Measurements from ENCODE around the gene LGSN. TPM values are rescaled to one million over a fixed set of nuclear protein-coding genes. Genes with fewer than 3 reads are reported as not detected.

LGSN gene
- total and polyA plus RNA-seq, 2 experiments from 2014 or later, result 0.15 to 0.45 TPM

DNA sequence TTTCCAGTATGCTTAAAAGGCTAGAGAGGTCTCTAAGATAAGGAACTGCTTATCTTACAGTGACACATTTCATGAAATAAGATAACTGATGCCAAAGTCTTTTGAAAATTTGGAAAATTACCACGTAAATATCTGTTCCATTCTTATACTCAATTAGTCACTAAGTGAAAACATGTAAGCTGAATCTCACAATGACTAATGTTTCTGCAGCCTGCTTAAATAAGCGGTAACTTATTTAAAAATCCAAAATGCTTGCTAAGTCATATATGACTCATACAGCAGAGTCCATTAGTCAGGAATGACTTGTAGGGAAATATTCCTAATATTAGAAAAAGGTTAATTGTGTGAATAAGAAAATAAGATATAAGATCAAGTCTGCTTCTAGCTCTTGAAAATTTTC, 27.8 kb upstream of the LGSN start:
- no peaks in the 10 kb centered on the region for H3K27me3 Mint-ChIP-seq (ENCODE audit: insufficient read depth, low read depth, poor library complexity)
- Histone ChIP-seq H3K36me3 (ENCODE audit: insufficient read depth) (no peaks in the 10 kb centered on the region), H4K20me1 (replicated peaks; ENCODE audit: insufficient read depth) (no peaks in the 10 kb centered on the region), H3K4me1 (ENCODE audit: insufficient read depth) (no peaks in the 10 kb centered on the region), H2AFZ (no peak overlapping the region), H3F3A (replicated peaks; ENCODE audit: low read depth) (no peaks in the 10 kb centered on the region), H3K79me2 (replicated peaks; ENCODE audit: insufficient read depth) (no peaks in the 10 kb centered on the region), H3K4me3 (no peak overlapping the region), H3K27ac (ENCODE audit: low read depth) (no peak overlapping the region), H3K9me2 (ENCODE audit: insufficient read depth) (no peaks in the 10 kb centered on the region), H3K4me2 (no peak overlapping the region), H3K27me3 (ENCODE audit: insufficient read depth) (no peaks in the 10 kb centered on the region)
- peaks cover 4% of the 10 kb centered on the region for H3K9me3 Mint-ChIP-seq
- H3K27ac Mint-ChIP-seq, result no peak overlapping the region
- no peak overlapping the region for H3K4me3 Mint-ChIP-seq
- no peaks in the 10 kb centered on the region for H3K4me1 Mint-ChIP-seq
- no peaks in the 10 kb centered on the region; the same call in 2 of the 3 replicates for H3K36me3 Mint-ChIP-seq (ENCODE audit: low read depth)
- ATAC-seq (no peak), DNase-seq (ENCODE audit: low spot score) (no peak)
- no peak for TF ChIP-seq JUNB (IDR thresholded peaks at IDR 0.05; ENCODE audit: unreplicated experiment)

DNA sequence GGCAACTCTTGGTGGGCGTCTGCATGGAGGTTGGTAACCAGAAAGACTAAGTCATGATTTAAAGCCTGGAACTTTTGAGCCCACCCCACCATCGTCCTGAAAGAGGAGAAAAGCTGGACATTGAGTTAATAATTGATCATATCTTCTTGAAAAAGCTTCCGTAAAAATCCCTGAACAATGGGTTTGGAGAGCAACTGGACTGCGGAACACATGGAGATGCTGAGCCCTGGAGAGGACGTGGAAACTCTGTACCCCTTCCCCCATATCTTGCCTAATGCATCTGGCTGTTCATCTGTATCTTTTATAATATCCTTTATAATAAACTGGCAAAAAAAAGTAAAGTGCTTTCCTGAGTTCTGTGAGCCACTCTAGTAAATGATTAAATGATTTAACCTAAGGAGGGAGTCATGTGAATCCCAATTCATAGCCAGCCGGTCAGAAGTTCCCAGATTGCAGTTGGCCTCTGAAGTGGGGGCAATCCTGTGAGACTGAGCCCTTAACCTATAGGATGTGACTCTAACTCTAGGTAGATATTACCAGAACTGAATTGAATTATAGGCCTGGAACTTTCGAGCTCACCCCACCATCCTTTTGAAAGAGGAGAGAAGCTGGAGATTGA, 26.5 kb upstream of the LGSN start:
- Histone ChIP-seq H3F3A (replicated peaks; ENCODE audit: low read depth) (no peaks in the 10 kb centered on the region), H2AFZ (no peak overlapping the region), H3K4me3 (no peak overlapping the region), H3K27ac (ENCODE audit: low read depth) (no peak overlapping the region), H3K9me2 (ENCODE audit: insufficient read depth) (no peaks in the 10 kb centered on the region), H3K4me2 (no peak overlapping the region), H3K27me3 (ENCODE audit: insufficient read depth) (no peaks in the 10 kb centered on the region), H3K36me3 (ENCODE audit: insufficient read depth) (no peaks in the 10 kb centered on the region), H3K79me2 (replicated peaks; ENCODE audit: insufficient read depth) (no peaks in the 10 kb centered on the region), H3K4me1 (ENCODE audit: insufficient read depth) (no peaks in the 10 kb centered on the region), H4K20me1 (replicated peaks; ENCODE audit: insufficient read depth) (no peaks in the 10 kb centered on the region)
- H3K27me3 Mint-ChIP-seq (ENCODE audit: insufficient read depth, low read depth, poor library complexity), result no peaks in the 10 kb centered on the region
- TF ChIP-seq, protein P1, sequence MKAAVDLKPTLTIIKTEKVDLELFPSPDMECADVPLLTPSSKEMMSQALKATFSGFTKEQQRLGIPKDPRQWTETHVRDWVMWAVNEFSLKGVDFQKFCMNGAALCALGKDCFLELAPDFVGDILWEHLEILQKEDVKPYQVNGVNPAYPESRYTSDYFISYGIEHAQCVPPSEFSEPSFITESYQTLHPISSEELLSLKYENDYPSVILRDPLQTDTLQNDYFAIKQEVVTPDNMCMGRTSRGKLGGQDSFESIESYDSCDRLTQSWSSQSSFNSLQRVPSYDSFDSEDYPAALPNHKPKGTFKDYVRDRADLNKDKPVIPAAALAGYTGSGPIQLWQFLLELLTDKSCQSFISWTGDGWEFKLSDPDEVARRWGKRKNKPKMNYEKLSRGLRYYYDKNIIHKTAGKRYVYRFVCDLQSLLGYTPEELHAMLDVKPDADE (IDR thresholded peaks at IDR 0.05), result no peak
- no peak for TF ChIP-seq NANOG (IDR thresholded peaks at IDR 0.05; ENCODE audit: borderline replicate concordance)
- TF ChIP-seq, protein P2, sequence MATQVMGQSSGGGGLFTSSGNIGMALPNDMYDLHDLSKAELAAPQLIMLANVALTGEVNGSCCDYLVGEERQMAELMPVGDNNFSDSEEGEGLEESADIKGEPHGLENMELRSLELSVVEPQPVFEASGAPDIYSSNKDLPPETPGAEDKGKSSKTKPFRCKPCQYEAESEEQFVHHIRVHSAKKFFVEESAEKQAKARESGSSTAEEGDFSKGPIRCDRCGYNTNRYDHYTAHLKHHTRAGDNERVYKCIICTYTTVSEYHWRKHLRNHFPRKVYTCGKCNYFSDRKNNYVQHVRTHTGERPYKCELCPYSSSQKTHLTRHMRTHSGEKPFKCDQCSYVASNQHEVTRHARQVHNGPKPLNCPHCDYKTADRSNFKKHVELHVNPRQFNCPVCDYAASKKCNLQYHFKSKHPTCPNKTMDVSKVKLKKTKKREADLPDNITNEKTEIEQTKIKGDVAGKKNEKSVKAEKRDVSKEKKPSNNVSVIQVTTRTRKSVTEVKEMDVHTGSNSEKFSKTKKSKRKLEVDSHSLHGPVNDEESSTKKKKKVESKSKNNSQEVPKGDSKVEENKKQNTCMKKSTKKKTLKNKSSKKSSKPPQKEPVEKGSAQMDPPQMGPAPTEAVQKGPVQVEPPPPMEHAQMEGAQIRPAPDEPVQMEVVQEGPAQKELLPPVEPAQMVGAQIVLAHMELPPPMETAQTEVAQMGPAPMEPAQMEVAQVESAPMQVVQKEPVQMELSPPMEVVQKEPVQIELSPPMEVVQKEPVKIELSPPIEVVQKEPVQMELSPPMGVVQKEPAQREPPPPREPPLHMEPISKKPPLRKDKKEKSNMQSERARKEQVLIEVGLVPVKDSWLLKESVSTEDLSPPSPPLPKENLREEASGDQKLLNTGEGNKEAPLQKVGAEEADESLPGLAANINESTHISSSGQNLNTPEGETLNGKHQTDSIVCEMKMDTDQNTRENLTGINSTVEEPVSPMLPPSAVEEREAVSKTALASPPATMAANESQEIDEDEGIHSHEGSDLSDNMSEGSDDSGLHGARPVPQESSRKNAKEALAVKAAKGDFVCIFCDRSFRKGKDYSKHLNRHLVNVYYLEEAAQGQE (IDR thresholded peaks at IDR 0.05; ENCODE audit: unreplicated experiment), result no peak
- TF ChIP-seq, protein P3, sequence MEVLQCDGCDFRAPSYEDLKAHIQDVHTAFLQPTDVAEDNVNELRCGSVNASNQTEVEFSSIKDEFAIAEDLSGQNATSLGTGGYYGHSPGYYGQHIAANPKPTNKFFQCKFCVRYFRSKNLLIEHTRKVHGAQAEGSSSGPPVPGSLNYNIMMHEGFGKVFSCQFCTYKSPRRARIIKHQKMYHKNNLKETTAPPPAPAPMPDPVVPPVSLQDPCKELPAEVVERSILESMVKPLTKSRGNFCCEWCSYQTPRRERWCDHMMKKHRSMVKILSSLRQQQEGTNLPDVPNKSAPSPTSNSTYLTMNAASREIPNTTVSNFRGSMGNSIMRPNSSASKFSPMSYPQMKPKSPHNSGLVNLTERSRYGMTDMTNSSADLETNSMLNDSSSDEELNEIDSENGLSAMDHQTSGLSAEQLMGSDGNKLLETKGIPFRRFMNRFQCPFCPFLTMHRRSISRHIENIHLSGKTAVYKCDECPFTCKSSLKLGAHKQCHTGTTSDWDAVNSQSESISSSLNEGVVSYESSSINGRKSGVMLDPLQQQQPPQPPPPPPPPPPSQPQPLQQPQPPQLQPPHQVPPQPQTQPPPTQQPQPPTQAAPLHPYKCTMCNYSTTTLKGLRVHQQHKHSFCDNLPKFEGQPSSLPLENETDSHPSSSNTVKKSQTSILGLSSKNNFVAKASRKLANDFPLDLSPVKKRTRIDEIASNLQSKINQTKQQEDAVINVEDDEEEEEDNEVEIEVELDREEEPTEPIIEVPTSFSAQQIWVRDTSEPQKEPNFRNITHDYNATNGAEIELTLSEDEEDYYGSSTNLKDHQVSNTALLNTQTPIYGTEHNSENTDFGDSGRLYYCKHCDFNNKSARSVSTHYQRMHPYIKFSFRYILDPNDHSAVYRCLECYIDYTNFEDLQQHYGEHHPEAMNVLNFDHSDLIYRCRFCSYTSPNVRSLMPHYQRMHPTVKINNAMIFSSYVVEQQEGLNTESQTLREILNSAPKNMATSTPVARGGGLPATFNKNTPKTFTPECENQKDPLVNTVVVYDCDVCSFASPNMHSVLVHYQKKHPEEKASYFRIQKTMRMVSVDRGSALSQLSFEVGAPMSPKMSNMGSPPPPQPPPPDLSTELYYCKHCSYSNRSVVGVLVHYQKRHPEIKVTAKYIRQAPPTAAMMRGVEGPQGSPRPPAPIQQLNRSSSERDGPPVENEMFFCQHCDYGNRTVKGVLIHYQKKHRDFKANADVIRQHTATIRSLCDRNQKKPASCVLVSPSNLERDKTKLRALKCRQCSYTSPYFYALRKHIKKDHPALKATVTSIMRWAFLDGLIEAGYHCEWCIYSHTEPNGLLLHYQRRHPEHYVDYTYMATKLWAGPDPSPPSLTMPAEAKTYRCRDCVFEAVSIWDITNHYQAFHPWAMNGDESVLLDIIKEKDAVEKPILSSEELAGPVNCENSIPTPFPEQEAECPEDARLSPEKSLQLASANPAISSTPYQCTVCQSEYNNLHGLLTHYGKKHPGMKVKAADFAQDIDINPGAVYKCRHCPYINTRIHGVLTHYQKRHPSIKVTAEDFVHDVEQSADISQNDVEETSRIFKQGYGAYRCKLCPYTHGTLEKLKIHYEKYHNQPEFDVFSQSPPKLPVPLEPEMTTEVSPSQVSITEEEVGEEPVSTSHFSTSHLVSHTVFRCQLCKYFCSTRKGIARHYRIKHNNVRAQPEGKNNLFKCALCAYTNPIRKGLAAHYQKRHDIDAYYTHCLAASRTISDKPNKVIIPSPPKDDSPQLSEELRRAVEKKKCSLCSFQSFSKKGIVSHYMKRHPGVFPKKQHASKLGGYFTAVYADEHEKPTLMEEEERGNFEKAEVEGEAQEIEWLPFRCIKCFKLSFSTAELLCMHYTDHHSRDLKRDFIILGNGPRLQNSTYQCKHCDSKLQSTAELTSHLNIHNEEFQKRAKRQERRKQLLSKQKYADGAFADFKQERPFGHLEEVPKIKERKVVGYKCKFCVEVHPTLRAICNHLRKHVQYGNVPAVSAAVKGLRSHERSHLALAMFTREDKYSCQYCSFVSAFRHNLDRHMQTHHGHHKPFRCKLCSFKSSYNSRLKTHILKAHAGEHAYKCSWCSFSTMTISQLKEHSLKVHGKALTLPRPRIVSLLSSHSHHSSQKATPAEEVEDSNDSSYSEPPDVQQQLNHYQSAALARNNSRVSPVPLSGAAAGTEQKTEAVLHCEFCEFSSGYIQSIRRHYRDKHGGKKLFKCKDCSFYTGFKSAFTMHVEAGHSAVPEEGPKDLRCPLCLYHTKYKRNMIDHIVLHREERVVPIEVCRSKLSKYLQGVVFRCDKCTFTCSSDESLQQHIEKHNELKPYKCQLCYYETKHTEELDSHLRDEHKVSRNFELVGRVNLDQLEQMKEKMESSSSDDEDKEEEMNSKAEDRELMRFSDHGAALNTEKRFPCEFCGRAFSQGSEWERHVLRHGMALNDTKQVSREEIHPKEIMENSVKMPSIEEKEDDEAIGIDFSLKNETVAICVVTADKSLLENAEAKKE (CRISPR knock-in tag; IDR thresholded peaks at IDR 0.05), result no peak
- no peaks in the 10 kb centered on the region; the same call in 2 of the 3 replicates for H3K36me3 Mint-ChIP-seq (ENCODE audit: low read depth)
- no peak overlapping the region for H3K27ac Mint-ChIP-seq
- no peak for DNase-seq (ENCODE audit: low spot score)
- no peaks in the 10 kb centered on the region for H3K4me1 Mint-ChIP-seq
- peaks cover 4% of the 10 kb centered on the region; the same call in 2 of the 3 replicates for H3K9me3 Mint-ChIP-seq
- H3K4me3 Mint-ChIP-seq, result no peak overlapping the region
- ATAC-seq, result no peak

Measured in GM23338 (cell line).